Stimulated activated CD4-positive, alpha-beta T cell treated with anti-CD3 and anti-CD28 coated beads, Interleukin-12 subunit alpha, Interleukin-12 subunit beta, amount 100 ng/mL, for 4 hours (primary cell): ENCODE data around the gene TIMP3.

ENCODE experiments used
- DNase-seq: peaks from one replicate; pipeline ENCODE4 v3.0.0-alpha.2; 2020

The TIMP3 gene

DNA sequence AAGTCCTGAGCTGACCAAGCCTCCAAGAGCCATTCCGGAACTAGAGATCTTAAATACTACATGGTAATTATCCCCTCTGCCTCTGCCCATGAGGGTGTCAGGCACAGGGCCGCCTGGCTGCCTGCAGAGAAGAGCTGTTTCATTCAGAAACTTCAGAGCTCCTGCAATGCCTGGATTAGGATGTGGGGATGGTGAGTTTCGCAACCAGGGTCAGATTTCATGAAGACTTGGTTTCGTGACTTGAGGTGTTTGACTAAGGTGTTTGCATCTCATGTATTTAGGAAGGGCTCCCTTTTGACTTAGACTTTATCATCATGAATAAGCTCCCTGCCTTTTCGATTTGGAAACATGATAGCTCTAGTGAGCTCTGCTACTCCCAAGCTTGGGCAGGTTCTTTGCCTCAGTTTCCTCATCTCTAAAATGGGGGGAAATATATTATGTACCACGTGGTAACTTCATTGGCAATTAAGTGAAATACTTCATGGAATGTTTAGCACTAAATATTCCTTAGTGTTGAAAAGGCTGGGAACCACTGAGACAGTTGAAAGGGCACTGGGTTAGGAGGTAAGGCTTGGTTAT is 9.1 kb downstream of the TIMP3 start:
- DNase-seq: no peak

DNA sequence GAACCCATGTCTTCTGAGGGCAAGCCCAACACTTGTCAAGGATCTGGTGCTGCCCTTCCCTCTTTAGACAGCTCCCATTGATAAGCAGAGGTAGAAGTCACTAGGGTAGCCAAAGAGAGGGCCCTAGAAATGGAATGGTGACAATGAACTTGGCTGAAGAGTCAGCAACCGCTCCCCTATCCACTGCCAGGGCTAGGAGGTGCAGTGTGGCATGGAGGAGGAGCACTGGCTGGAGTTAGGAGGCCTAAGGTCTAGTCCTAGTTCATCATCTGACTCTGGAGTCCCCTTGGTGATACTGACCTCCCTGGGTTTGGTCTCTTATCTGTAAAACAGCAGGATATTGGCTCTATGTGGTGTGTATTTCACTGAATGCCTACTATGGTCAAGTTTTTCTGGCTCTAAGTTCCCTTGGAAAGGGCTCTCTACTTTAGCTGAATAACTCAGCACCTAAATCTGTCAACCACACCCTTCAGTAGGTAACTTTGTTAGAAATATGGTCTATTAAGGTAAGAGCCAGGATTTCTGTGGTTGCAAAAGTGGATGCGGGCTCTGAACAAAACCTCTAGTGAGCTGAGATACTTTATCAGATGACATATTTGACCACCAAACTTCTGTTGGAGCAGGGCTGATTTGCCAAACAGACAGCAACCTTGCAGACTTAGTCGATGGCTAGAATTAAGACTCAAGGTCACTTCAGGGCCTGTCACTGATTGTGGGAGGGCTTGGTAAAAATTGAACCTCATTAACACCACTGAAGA is 10.5 kb downstream of the TIMP3 start:
- no peak for DNase-seq

DNA sequence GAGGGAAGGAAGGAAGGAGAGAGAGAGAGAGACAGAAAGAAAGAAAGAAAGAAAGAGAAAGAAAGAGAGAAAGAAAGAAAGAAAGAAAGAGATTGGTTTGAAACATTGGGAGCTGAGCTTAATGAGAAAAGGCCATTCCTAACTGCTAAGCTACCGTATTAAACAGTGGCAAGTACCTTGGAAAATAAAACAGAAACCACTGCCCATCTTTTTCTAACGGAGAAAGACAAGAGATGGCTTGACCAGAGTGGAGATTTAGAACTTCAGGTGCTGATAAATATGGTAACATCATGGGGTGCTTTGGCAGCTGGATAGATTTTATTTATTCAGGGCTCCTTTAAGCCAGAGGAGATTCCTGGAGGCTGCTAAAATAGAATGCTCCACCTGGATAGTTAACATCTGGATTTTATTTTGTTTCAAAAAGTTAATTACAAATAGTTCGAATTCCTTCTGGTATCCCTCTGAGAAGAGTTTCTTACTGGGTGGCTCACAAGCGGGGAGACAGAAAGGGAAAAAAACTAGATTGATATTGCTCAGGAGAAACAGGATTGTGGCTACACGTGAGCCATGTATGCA is 12.9 kb downstream of the TIMP3 start:
- DNase-seq: no peak

DNA sequence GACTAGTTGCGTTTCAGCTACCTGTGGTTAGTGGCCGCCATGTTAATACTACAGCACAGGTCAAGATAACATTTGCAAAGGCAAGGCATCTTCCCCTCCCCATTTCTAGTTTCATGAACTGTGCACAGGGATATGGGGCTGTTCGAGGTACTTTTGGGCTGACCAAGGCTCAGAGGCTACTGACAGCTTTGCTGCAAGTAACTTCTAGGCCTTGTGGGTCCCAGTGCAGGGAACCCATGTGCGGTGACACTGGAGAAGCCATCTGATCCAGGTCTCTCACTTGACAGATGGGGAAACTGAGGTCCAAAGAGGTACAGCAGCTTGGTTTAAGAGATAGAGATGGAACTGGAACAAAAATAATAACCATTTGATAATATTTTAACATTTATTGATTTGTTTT is 13.6 kb downstream of the TIMP3 start:
- DNase-seq: no peak

DNA sequence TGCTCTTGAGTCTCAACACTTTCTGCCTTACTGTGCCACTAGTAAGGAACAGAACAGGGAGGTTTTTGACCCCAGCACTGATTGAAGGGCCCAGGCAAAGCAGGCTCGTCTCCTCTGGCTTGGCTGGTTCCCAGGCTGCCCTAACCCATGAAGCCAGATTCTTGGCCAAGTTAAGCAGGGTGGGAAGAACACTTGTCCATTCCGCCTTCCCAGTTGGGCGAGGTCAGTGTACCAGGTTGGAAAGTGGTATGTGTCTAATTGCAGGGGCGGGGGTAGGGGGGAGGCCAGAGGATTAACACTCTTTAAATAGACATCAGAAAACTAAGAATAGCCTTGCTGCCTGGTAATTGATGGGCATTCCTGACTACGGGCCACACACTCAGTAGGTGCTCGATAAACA is 14.4 kb downstream of the TIMP3 start:
- no peak for DNase-seq

DNA sequence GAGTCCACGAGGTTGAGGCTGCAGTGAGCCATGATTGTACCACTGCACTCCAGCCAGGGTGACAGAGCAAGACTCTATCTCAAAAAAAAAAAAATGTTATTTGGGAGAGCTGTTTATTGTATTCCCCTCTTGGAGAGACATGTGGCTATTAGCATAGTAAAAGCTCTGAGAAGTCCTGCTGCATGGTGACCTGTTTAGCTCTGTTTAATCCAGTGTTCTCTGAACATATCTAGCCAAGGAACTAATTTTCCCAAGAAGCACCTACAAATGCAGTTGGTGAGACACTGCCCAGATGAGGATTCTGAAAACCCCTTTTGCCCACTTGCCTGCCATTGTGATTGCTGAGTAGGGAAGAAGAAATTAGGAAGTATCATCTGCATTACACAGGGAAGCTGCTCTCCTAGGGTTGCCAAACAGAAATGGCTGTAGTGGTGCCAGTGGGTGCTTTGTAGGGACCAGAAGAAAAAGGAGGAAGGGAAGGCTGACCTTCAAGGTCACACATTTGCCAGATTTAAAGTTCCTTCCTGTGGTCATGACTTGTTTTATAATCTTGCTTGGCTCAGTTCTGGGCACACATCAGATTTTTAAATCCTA is 15.7 kb downstream of the TIMP3 start:
- no peak for DNase-seq

DNA sequence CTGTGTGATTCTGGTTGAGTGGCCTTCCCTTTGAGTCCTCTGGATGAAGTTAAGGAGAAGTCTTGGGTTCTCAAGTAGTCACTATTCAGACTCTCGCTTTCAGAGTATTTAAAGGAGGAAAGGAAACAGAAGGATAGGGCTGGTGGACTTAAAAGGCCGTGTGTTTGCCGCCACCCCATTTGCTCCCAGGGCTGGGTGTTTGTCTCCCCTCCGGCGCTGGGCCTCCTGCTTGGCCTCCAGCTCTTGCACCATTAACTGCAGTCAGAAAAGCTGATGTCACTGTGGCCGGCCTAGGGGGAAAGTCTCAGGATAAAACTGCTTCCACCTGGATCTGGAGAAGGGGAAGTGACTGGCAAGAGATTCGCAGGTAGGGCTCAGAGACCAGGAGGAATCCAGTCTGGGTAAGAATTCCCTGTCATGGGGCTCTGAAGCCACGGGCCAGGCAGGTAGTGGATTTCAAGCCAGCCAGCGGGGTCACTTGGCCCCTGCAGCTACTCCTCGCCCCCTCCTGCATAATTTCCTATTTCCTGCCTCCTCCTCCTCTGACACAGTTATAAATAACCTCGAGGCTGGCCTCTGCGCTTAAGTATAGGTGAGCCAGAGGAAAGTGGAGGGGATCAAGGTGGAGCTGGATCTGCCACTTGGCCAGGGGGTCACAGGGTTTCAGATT is 17.1 kb downstream of the TIMP3 start:
- no peak for DNase-seq

DNA sequence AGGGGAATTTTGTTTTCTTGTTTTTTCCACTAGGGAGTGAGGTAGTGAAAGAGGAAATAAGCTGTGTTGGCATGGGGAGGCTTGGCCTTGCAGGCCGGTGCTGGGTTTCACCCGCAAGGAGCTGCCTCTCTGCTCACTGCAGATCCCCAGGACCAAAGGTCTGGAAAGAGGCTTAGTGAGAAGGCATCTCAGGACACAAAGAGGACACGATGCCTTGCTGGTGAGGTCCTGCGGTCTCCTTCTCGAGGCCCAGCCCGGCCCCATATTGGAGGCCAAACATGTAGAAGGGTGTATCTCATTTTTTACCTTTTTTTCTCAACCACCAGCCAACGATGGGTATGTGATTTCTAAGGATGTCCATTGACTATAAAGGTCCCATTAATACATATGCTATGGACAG is 17.6 kb downstream of the TIMP3 start:
- no peak for DNase-seq

DNA sequence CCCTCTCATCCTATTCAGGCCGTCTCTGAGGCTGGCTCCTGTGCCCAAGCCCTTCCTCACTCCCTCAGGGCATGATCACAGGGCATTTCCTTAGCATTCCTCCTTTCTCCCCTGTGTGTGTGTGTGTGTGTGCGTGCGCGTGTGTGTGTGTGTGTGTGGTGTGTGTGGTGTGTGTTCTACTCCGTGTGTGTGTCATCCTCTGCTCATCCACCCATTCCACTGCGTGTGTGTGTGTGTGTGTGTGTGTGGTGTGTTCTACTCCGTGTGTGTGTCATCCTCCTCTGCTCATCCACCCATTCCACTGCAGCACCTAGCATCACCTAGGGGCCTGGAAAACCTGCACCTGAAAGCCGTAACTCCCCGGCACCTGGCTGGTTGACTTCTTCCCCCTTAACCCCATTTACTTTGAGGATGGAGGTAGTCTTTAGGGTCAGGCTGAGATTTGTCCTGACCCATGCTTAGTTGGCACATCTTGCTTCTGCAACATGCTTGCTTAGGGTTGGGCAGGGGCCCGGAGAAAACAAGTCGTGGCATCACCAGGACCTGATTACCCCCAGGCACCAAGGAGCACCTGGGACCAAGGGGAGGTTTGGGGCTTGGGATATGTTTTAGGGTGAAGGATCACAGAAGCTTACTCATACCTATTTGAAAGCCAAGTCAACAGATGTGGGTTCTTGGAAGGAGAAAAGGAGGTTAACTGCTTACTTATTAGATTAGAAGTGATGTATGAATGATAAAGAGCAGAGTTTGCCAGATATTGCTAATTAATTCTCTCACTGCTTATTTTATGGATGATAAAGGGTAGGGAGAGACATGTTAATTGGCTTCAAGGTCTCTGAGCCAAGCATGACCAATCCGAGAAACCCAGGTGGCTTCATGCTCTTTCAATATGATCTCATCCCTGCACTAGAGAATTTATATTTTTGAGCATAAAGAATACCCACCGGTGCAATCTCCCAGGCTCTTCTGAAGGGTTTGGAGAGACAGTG is 18.9 kb downstream of the TIMP3 start:
- no peak for DNase-seq

DNA sequence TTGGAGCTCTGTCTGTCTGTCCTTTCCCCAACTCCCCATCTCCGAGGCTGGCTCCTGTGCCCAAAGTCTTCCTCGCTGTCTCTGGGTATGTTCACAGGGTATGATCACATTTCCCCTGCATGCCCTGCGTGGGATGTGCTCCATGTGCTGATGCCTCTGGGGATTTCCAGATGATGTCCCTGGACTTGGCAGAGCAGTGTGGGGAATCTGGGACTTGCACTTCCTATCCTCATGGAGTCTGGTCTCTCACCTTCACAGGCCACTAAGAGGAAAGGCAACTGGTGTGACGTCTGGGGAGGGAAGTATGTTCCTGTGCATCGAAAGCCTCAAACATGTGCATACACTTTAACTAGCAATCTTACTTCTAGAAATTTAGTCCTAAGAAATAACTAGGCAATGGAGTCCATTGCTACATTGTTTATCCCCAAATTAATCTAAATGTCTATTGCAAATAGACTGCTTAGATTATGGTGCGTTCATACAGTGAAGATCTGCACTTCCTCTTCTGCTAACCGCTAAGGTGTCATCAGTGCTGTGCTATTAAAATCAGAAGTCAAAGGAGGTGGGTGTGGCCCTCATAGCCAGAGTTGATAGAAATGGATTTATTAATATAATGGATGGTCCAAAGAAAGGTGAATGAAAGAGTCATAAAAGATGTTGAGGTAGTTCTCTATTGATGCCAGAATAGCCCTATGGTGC is 20.8 kb downstream of the TIMP3 start:
- no peak for DNase-seq

DNA sequence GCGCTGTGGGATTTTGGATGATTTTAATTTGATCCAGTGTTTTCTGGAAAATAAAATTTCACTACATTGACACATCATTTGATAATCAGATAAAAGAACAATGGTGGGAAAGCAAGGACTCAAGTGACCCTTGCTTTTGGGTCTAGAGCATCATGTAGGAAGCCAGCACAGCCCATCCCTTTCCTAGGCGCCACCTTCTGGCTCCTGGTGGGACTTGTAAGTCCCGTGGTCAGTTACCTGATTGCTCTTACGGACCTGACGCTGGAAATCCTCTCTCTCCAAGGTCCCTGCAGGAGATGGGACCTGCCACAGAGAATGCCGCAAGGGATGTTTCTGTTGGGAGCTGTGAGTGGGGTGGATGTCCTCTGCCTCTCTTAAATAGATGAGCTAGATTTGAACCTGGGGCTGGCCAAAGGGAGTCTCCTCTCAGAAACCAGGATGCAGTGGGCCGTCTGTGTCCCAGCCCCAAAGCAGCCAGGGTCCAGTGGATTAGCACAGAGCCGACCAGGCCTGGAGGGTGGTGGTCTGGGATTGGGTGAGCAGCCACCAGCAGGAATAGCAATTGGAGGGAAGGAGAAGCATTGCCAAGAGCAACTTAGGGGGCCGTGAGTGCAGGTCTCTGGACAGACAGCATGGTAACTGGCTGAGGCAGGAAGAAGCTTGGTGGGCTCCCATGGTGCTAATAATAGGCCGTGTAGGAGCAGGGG is 21.7 kb downstream of the TIMP3 start:
- no peak for DNase-seq

DNA sequence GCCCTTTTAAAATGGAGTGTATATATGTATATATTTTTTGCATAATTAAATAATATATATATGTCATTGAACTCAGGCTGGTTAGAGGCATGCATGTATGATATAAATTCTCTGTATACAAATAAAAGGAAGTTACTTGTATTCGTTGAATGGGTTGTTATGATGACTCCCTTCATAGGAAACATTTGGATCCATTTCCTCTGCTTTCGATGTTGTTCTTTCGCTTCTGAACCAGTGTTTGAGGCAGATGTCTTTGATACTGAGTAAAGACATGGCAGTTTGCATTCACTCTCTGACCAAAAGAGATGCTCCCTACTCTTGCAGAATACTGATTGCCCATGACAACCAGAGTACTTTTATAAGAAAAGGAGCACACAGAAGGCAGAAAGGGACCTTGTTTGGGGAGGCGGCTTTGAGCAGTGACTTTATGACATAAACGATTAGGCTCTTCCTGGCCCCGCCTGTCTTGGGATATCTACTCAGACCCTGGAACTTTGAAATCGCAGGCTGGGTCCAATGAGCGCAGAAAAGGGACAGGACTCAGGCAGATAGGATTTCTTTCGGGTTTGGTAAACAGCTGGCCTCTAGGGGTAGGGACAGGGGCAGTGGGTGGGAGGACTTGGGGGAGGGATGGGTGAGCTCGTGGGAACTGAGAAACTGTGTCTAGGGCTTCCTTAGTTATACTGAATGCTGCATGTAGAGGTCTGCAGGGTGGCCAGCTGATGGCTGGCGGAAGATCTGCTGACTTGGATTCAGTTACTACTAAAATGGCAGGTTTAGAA is 23.2 kb downstream of the TIMP3 start:
- DNase-seq: no peak

DNA sequence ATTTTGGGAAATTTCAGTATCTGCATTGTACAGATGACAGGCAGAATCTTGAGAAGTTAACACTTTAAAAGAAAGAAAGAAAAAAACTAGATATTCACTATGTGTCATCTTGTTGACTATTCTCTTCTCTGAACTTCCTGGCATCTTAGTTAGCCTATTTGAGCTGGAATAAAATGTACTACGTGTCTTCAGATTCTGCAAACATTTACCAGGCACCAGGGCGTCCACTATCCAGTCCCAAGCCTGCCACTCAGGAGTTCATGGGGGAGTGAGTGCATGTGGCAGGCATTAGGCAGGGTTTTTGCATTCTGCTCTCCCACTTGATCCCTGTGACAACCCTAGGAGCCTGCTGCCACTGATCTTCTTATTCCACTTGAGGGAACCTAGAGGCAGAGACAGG is 25.0 kb downstream of the TIMP3 start:
- DNase-seq: no peak

DNA sequence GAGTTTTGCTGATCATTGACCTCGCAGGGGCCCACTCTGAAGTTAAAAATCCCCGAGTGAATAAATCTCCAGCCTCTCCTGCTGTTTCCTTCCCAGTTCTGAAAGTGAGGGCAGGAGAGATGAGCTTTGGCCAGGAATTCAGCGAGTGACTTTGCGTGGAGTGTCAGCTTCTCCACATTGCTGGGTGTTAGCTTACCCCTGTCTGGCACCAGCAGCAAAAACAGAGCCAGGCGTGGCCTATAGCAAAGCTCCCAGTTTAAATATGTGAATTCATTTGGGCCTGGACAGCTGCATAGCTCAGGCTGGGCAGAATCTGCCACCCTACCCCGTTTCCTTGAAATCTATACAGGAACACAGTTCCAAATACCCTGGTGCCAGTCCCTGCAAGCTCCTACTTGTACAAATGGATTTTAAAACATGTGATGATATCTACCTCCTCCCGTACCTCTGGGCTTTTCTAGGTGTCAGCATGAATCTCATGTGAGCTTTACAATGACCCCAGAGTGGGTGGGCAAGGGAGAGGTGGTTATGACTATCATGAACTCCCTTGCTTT is 25.6 kb downstream of the TIMP3 start:
- DNase-seq: no peak

DNA sequence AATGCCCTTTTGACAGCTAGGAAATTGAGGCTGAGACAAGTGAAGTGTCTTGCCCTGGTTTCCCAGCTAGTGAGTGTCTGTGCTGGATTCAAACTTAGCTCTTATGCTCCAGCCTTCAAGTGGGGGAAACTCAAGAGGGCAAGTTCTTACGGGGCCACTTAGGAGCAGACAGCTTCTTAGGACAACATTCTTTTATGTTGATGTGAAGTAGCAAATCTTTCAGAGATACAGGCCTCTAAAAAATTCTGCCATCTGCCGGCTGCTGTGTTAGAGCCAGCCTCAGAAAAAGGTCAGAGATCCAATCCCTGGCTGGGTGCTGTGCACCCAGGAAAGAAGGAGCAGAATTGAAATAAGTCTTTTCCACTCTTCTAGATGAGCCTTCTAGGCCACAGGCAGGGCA is 26.6 kb downstream of the TIMP3 start:
- DNase-seq: no peak

DNA sequence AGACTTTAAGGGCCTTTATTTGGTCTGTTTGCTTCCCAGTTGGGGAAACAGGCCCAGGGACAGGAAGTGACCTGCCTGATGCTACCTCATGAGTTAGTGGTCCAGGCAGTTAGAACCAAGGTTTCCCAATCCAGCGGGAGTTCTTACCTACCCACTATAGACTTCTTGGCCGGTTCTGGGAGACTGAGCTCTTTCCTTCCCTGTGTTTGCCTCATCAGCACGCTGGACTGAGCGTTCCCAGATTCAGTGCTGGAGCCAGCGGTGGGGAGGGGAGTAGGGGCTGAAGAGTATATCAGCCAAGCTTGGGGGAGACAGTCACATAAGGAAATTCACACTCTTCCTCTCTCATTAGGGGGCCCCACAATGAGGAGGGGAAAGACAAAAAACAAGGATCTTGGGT is 27.1 kb downstream of the TIMP3 start:
- DNase-seq: no peak

DNA sequence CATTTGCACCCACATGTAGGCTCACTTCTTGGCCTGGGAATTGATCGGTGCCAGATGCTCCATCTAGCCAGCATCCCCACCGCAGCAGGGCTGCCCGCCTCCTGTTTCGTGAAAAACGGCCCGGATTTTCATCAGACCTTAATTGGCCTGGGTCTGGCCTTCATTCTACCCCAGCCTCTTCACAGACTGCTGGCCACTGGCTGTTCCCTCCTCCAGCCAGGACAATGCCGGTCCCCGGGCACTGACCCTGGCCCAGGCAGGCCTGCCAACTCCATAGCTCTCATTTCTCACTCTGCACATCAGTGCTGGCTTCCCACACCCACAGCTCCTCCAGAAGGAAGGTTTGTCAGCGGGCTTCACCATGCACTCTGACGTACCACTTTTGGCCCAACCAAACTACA is 27.9 kb downstream of the TIMP3 start:
- DNase-seq: no peak

DNA sequence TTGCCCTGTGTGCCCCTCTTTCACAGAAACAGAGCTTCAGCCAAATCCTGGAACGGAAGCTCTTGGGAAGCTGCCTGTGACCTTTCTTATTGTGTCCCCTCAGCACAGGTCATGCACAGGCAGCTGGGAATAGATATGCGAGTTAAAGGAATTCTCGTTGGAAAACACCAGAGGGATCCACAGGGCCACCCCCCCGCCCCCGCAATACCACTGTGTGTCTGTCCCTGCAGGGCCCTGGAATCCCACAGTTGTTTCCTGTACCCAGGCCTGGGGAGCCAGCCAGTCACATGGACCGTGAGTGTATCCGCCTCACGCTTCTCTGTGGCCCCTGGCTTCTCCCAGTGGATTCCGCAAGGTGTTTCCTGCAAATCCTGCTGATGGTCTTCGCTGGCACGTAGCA is 29.0 kb downstream of the TIMP3 start:
- DNase-seq: no peak

DNA sequence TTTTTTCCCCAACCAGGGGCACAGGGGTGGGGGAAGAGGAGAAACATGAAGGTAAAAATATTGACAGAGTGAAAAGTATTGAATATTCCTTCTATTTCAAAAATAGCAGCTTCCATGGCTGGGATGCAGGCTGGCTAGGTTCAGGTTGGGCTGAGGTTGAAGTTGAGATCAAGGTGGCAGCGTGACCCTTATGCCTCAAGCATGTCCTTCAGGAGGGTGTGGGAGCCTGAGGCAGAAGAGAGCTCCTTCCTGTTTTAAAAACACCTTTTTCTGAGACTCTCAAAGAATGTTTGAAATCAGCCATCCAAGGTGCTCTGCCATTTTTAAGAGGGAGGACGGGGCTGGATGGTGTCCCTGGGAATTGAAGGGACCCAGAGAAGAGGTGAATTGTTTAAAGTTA is 29.5 kb downstream of the TIMP3 start:
- DNase-seq: no peak

DNA sequence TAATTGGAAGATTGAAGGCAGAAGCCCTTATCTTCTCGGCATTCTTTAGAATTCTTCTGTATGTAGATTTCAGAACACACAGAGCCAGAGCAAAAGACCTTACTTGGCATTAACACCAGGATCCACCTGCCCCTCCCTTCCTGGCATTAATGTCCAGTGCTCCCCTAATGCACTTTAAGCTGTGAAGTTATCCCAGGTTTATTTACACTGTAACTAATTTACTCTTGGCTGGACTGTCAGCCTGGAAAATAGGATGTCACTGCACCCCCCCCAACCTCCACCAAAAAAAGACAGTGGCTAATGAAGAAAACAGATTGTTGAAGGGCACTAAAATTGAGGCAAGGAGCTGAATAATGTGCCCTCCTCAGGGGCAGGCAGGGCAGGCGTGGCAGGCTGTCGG is 30.1 kb downstream of the TIMP3 start:
- DNase-seq: no peak
